K562 (cell line): ENCODE data around the gene ZP1. TPM values are rescaled to one million over a fixed set of nuclear protein-coding genes. Genes with fewer than 3 reads are reported as not detected.

ENCODE experiments used
- AFF4 ChIP-seq: sonication (generic); formaldehyde crosslinking; IDR thresholded peaks from 2 replicates; pipeline ENCODE4 v1.8.0; 2023; ENCODE audit warnings: mild to moderate bottlenecking, missing genetic modification reagents
- ATF1 ChIP-seq, 2 experiments: fragments of 450-650 bp in 1 of 2; IDR thresholded peaks; 2 replicates each; pipeline ENCODE4 v1.6.1; 2016; ENCODE audit warnings: missing compliant biosample characterization in 1 of 2, missing genetic modification characterization in 1 of 2
- CXXC5 ChIP-seq: fragments of 250-450 bp; sonication (Bioruptor Pico); IDR thresholded peaks from 2 replicates; pipeline ENCODE4 v1.8.0; 2022; ENCODE audit warnings: inconsistent platforms, mild to moderate bottlenecking, moderate library complexity
- DPF2 ChIP-seq: fragments of 450-650 bp; IDR thresholded peaks from 2 replicates; pipeline ENCODE4 v1.6.1; 2016
- ESRRB ChIP-seq: fragments of 250-450 bp; sonication (Bioruptor Pico); IDR thresholded peaks from 2 replicates; pipeline ENCODE4 v1.5.0; 2020; ENCODE audit warnings: mild to moderate bottlenecking, moderate library complexity, borderline replicate concordance
- JUND ChIP-seq, 2 experiments: IDR thresholded peaks; 2 replicates in 1 of 2; 3 replicates in 1 of 2; pipeline ENCODE4 v1.6.1; 2011; ENCODE audit warnings: borderline replicate concordance in 2 of 2, low read depth in 2 of 2, low read length in 2 of 2, improper control_type of control experiment in 1 of 2, missing biosample characterization in 1 of 2, missing genetic modification characterization in 1 of 2, missing genetic modification reagents in 1 of 2
- LEF1 ChIP-seq: fragments of 450-650 bp; IDR thresholded peaks from 2 replicates; pipeline ENCODE4 v1.6.1; 2016; ENCODE audit warnings: mild to moderate bottlenecking
- NR0B1 ChIP-seq: fragments of 450-650 bp; IDR thresholded peaks from one replicate; pipeline ENCODE4 v1.6.1; 2018; ENCODE audit warnings: mild to moderate bottlenecking, moderate library complexity; ENCODE audit not compliant: partially characterized antibody
- PCBP2 ChIP-seq: fragments of 200-400 bp; formaldehyde crosslinking; IDR thresholded peaks from 2 replicates; pipeline ENCODE4 v1.6.1; 2018; ENCODE audit warnings: low read length, low read depth, mild to moderate bottlenecking, moderate library complexity; ENCODE audit not compliant: poor library complexity, severe bottlenecking
- RBM22 ChIP-seq: fragments of 200-400 bp; formaldehyde crosslinking; IDR thresholded peaks from 2 replicates; pipeline ENCODE4 v1.6.1; 2018; ENCODE audit warnings: low read length, low read depth; ENCODE audit not compliant: poor library complexity, severe bottlenecking
- RCOR1 ChIP-seq, 2 experiments: IDR thresholded peaks; 2 replicates each; pipeline ENCODE4 v1.6.1; 2012; ENCODE audit warnings: low read depth in 2 of 2, low read length in 2 of 2, borderline replicate concordance in 1 of 2, improper control_type of control experiment in 1 of 2
- SMARCA4 ChIP-seq: fragments of 450-650 bp; IDR thresholded peaks from 2 replicates; pipeline ENCODE4 v1.6.1; 2016
- USF2 ChIP-seq: sonication (generic); formaldehyde crosslinking; IDR thresholded peaks from 2 replicates; pipeline ENCODE4 v1.5.0; 2020; ENCODE audit warnings: missing genetic modification reagents
- ZNF76 ChIP-seq: fragments of 250-450 bp; sonication (Bioruptor Pico); IDR thresholded peaks from 2 replicates; pipeline ENCODE4 v1.4.0; 2020; ENCODE audit warnings: mild to moderate bottlenecking, moderate library complexity, borderline replicate concordance
- polyA plus RNA-seq, 8 experiments: library from polyadenylated mRNA; depleted of rRNA in 4 of 8; stranded (reverse) in 5 of 8; unstranded in 3 of 8; fragments of >200 nt; fragmentation: Nextera tagmentation in 2 of 8; fragmentation: Illumina TruSeq in 1 of 8; extraction: Ambion mirVana in 2 of 8; extraction: Trizol in 1 of 8; gene quantifications; 2 replicates each; pipeline versions ENCODE4 v1.2.1 to v1.2.3, GENCODE V29; 2011 to 2014; ENCODE audit warnings: inconsistent platforms in 1 of 8, missing spikeins in 1 of 8
- total RNA-seq, 7 experiments: library from RNA; depleted of rRNA in 6 of 7; stranded (reverse); fragments of >200 nt in 6 of 7; fragmentation: Illumina TruSeq in 2 of 7; extraction: Trizol in 2 of 7; gene quantifications; 2 replicates each; pipeline versions ENCODE4 v1.2.1 to v1.2.3, GENCODE V29; 2011 to 2021; ENCODE audit warnings: low replicate concordance in 1 of 7

ZP1 gene
- total and polyA plus RNA-seq, 9 of the 15 experiments (the other 6 are each of a cell fraction or from before 2014, with no cell fraction given): 0.11 to 0.15 TPM; not detected in 7

GRCh38 chr11:60905551-60906113 is 38.3 kb downstream of the ZP1 start (continued):
- TF ChIP-seq PCBP2 (no peak), JUND (IDR thresholded peaks at IDR 0.05; ENCODE audit: borderline replicate concordance, low read depth, low read length) (no peak), JUND (tag; IDR thresholded peaks at IDR 0.05; ENCODE audit: borderline replicate concordance, low read depth, low read length) (peak; percentile 33; the same call in 1 of the 3 replicates), RCOR1 (IDR thresholded peaks at IDR 0.05; ENCODE audit: borderline replicate concordance in 1 of 2, low read depth in 2 of 2, low read length in 2 of 2) (peak in 1 of 2 experiments; percentile 19; a peak in 1 of 4 replicates), ATF1 (CRISPR knock-in tag; IDR thresholded peaks at IDR 0.05) (no peak), ATF1 (tag; IDR thresholded peaks at IDR 0.05) (peak; percentile 77), SMARCA4 (peak; percentile 29; the same call in 1 of the 2 replicates), RBM22 (no peak), NR0B1 (no peak), USF2 (CRISPR knock-in tag) (peak; percentile 34; the same call in 1 of the 2 replicates), AFF4 (0 out of 2 replicates have a peak, but pooled peaks have one; percentile 56), CXXC5 (CRISPR knock-in tag) (no peak), ZNF76 (CRISPR knock-in tag) (no peak), LEF1 (0 out of 2 replicates have a peak, but pooled peaks have one; percentile 5), ESRRB (CRISPR knock-in tag) (no peak), DPF2 (0 out of 2 replicates have a peak, but pooled peaks have one; percentile 47)
